GM19455 (cell line): ENCODE data around the gene VSTM2B.

ENCODE experiments used
- ATAC-seq: cut with Tn5 transposase; IDR thresholded peaks from one replicate; pipeline ENCODE4 v1.9.1; 2021; ENCODE audit not compliant: unreplicated experiment

VSTM2B gene

DNA sequence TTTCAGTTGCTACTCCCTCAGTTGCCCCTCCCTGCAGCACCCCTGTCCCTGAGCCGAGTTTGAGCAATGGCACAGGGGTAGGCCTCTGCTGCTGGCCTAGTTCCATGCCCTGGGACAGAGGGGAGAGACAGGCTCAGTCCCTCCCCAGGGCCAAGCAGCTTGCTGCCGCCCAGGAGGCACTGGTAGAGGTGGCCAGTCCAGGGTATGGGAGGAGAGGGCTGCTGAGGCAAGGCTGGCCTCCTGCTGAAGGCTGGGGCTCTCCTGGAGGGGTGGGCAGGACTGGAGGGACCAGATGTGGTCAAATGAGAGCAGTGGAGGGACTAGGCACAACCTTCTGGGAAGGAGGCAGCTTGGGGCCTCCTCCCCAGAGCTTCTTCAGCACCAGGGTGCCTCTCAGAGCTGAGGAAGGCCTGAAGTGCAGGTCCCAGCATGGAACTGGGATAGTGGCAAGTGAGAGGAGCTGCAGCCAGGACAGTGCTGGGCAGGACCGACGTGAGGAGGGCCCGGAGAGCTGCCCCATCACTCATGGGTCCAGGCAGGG lies 29.8 kb upstream of the VSTM2B start:
- ATAC-seq: no peak

DNA sequence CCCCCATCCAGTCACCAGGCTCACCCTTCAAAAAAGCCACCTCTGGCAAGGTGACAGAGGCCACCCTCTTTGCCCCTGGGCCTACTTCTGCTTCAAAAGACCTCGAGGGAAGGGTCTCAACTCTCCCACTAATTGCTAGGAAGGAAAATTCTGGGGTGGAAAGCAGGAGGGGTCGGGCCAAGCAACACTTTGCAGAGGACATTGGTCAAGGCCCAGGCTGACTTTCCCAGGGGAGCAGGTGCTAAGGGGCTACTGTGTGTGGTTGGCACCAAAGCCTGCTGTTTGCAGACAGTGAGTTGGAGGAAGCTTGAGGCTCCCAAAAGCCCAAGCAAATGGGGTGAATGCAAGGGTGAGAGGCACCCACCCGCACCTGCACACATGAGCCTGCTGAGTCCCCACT lies 28.6 kb upstream of the VSTM2B start:
- ATAC-seq: no peak

DNA sequence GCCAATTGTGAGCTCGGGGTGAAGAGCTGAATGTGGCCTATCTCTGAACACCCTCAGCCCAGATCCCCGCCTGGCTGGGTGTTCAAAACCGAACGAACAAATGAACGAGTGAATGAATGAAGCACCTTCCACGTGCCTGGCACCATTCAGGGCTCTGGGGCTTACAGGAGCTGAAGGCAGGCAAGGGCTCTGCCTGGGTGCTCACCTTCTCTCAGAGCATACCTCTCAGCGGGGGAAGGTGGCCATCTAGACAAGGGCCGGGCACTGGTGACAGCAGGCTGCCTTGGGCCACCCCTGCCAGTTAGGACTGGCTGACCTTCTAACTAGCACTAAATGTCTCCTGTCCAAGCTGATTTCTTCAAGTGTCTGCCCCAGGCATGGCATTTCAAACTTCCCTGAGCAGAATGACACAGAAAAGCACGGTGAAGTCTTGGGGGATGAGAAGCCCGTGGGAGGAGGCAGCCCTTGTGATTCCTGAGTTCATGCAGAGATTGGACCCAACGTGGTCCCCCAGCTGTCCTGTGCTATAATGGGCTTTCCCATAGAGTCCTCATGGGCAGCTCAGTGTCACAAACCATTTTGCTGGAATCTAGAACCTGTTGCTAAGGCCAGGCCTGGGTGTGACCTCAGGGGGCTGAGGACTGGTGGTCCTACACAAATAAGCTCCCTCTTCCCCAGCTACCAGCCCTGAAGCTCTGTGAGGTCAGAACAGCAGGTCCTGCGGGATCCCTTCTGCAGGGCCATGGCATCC lies 27.9 kb upstream of the VSTM2B start:
- ATAC-seq: no peak

DNA sequence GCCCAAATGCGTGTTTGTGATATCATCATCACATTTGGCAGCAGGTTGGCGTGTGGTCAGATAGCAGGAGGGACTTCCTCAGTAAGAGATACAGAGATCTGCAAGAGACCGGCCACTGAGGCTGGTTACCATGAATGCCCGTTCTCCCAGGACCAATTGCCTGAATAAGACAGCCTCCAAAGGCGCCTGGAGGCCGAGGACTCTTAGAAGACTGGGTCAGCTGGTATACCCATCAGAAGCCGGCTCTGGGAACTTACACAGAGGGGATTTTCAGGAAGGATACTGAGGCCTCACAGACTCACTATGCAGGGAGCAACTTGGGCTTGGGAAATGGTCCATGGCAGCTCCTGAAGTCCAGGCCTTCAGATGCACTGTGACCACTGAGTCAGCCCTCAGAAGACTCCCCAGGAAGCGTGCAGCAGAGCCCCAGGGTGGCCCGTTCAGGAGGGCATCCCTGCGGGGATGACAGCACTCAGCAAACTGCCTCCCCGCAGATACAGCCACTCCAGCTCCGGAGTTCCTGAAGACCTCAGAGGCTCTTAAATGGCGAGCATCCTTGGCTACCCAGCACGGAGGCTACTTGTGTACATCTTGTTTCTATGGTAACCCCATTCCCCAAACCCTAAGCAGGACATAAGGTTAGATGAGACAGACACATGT lies 26.4 kb upstream of the VSTM2B start:
- ATAC-seq: no peak

DNA sequence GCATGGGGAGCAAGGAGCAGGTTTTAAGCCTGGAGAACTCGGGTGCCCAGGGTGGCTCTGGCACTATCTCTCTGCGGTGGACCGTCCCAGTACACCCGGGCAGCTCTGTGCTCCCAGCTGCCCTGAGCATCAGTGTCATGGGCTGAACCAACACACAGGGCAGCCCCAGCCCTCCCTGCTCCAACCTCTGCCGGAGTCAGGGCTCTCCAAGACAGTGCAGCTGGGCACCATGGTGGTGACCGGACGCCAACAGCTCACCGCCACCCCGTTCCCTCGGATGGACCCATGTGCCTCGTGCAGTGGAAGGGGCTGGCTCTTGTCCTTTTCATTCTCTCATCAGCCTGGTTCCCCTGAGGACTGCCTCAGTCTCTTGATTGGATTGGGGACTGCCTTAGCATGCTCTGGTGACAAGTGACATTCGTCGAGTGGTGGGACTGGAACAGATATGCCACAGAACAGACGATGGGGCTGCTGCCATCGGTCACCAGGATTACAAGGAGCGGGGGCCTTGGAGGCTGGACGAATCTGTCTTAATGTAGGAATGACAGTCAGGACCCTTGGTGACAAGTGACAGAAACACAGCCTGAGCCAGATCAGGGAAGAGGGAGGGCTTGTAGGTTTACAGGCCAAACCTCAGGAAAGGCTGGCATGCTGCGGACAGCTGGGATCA lies 25.7 kb upstream of the VSTM2B start:
- no peak for ATAC-seq

DNA sequence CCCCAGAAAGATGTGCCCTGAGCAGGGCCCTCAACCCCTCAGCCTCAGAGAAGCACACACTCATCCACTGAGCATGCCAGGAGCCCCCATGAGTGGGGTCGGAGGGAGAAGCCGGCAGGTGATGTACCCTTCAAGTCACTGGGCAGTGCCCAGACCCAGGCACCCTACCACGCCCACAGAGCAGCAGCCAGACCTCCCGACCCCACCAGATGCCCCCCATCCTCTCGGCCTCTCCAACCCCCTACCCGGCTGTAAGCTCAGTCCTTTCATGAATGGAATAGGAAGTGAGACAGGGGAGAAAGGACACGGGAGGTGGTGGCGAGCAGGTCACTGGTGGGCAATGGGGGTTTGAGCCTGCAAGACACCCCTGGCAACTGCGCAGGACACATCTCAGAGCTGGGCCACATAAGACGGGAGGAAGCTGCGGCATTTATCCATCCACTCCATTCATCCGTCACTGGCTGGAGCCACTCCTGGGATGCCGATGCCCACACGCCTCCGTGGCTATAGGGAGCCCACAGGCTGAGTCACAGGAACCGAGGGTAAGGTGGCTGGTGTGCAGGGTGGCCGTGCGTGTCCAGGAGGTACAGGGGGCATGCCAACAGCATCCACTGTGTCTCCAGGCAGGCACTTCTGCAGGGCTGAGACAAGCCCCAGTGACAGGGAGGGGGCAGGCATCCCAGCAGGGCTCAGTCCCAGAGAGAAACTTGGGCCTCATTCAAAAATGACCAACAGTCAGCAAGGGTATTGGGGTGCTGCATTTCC lies 23.8 kb upstream of the VSTM2B start:
- no peak for ATAC-seq

DNA sequence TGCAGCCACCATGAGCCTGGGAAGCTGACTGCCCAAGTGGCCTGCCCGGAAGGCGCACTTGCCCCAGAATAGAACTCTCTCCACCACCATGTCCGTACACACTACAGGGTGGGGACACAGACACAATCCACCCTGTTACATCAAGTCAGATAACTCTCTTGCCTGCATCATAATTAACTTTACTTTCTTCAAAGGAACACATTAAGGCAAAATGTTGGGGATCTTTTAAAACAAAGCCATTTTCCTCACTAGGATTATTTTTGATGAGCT lies 23.3 kb upstream of the VSTM2B start:
- ATAC-seq: no peak

DNA sequence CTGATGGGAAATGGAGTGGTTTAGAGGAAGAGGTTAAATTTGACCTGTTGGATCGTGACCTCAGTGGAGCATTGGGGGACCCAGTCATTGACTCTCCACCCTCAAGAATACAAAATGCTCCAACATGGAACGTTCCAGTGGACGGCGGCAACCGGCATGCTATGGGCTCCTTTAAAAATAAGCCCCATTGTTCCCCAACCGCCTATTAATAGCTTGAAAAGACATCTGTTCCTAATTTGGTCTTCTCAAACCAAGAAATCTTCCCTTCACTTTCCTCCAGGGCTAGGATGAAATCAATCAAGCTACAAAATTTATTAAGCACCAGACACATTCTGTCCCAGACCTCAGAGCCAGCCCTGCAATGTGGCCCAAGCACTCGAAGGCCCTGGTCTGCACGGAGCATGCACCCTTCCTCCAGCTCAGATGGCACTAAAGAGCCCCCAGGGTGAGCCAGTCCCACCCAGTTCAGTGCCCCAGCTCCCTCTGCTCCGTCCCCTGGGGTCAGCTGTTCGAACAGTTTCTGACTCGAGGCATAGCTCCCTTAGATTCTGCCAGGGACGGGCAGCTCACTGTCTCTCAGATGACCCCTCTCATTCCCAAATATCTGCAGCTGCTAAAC lies 22.5 kb upstream of the VSTM2B start:
- ATAC-seq: no peak

DNA sequence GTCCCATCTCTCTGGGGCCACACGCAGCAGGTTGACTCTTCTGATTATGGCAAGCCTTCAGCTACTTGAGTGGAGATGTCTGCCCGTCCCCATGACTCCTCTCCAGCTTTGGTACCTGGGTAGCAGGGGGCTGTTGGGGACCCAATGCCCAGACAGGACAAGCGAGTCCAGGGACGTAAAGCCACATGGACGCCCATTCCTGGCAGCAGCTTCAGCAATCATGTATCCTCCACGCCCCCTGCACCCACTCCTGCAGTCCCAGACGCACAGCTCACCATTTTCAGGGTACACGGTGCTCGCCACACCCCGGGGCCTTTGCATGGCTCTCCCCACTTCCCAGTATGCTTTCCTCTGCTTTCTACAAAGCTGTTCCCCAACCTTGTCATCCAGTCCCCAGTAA lies 22.0 kb upstream of the VSTM2B start:
- no peak for ATAC-seq

DNA sequence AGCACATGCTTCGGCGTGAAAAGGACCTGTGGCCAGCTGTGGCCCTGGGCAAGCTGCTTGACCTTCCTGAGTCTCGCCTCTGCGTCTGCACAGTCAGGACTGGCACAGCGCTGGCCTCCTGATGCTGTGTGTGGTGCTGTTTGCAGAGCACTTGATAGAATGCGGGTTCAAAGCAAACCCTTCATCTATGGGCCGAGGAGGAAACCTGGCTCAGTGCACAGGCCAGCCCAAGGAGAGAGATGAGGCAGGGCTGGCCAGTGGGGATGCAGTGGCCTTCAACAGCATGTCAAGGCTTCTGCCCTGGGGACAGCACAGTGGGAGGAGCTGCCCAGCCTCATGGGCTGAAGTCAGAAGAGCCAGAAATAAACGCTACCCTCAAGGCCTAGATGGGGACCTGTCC lies 21.3 kb upstream of the VSTM2B start:
- no peak for ATAC-seq

DNA sequence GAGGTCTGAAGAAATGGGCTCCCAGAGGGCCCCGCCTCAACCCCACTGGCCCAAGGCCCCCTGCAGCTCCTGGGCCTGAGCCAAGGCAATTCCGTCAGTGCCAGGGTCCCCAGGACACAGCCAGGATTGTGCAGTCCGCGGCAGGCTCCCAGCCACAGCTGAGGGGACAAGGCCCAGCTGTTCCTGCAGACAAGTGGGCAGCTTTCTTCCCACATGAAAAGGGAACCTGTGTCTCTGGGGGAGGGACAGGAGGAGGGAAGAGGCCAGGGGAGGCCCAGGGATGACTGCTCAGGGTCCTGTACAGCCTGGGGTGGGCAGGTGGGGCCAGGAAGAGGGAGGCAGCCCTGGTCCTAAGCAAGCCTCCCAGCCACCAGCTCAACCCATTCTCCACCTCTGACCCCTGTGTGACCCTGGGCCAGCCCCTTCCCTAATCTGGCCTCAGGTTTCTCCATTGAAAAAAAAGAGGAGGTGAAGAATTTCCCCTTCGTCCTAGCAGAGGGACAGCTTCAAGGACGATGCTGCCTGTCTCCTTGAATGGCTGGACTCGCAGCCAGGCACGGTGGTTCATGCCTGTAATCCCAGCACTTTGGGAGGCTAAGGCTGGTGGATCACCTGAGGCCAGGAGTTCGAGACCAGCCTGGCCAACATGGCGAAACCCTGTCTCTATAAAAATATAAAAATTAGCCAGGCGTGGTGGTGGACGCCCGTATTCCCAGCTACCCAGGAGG lies 20.5 kb upstream of the VSTM2B start:
- no peak for ATAC-seq

DNA sequence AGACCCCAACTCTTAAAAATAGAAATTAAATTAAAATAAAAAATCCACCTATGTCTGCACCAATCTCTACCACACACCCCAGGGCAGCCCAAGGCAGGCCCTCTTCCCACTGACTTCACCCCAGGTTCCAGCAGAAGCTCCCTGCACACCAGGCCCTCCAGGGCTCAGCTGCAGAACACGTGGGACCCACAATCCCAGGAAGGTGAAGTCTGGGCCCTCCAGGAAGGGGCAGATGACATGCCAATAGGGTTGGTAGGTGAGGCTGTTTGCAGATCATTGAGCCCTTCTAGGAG lies 19.2 kb upstream of the VSTM2B start:
- no peak for ATAC-seq

DNA sequence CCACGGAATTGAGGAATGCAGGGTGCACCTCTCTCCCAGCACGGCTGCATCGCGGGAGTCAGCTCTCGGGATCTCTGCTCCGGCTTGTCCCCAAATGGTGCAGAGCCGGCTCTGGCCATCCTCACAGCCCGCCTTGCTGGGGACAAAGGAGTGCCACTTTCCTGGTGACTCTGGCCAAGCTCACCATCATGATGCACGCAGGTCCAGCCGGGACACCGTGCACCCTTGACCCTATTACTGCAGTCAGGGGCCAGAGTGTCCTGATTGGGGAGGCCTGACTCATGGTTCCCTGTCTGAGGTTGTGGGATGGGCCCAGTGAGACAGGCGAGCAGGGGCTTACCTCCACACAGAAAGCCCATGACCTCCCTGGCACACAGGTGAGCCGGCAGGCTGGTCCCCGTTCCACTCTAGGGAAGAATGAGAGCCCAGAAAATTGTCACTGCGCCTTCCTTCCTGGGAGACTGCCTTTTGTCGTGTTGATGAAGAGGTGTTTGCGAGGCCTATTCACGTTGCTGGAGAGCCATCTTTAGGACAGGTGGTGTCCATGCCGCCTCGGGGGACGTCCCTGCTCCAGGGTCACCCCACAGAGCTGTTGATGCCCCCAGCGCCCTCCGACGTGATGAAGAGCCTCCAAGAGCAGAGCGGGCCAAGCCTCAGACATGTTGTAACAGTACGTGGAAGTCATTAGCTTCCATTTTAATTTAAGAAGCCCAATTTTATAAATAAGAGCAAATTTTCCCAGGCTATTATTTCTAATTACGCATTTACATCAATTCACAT lies 18.5 kb upstream of the VSTM2B start:
- ATAC-seq: no peak

DNA sequence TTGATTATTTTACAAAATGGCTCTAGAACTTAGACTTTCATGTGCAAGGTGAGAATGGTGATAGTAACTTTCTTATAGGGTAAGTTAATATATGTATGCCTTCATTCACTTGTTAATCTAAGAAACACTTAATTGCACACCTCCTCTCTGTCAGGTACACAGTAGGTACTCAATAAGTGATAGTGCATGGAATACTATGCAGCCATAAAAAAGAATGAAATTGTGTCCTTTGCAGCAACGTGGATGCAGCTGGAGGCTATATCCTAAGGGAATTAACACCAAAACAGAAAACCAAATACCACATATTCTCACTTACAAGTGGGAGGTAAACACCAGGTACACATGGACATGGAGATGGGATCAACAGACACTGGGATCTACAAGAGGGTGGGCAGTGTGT lies 17.6 kb upstream of the VSTM2B start:
- no peak for ATAC-seq

DNA sequence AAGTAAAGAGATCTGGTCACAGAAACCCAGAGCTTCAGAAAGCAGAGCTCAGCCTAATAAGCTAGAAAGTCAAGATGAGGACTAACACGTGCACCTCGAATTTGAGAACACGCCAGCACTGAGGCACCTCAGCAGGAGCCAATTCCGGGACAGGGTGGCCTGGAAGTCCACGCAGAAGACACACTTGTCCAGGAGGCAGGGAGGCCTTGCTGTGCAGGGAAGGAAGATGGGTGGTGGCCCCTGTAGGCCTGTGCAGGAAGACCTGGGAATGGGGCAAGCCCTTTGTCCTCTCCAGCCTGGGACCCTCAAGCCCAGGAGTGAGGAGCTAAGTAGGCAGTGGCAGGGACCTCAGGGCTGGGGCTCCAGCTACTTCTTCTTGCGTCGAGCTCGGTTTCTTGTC lies 16.3 kb upstream of the VSTM2B start:
- ATAC-seq: no peak

DNA sequence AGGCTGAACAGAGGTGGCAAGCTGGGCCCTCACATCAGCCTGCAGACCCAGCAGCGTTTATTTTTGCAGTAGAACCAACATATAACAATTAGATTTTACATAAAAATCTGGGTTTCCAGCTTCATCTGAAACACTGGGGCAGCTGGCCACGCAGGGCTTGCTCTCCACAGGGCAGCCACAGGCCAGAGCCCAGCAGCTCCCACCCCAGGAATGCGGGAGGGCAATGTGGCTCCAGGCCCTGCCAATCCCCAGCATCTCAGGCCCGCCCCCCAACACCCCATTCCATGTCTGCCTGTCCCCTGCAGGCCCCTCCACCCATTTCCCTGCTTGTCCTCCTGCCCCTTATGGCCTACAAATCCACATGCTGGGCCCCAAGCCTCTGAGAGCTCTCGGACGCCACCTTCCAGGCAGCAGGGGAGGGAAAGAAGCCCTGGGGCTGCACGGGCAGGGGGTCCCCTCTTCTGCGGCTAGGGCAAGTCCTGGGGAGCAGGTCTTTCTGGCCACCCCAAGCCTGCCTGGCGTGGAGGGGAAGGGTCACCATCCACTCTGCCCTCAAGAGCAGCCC lies 15.0 kb upstream of the VSTM2B start:
- no peak for ATAC-seq

DNA sequence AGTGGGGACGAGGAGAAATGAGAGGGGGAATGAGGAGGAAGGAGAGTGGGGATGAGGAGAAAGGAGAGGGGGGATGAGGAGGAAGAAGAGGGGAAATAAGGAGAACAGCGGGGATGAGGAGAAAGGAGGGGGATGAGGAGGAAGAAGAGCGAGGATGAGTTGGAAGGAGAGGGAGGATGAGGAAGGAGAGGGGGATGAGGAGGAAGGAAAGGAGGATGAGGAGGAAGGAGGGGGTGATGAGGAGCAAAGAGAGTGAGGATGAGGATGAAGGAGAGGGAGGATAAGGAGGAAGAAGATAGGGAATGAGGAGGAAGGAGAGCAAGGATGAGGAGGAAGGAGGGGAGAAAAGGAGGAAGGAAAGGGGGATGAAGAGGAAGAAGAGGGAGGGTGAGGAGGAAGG lies 14.0 kb upstream of the VSTM2B start:
- ATAC-seq: no peak

DNA sequence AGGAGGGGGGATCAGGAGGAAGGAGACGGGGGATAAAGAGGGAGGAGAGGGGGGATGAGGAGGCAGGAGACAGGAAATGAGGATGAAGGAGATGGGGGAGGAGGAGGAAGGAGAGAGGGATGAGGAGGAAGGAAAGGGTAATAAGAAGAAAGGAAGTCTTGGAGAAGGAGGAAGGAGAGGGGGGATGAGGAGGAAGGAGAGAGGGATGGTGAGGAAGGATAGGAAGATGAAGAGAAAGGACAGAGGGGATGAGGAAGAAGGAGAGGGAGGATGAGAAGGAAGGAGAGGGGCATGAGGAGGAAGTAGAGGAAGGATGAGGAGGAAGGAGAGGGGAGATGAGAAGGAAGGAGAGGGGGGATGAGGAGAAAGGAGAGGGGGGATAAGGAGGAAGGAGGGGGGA lies 13.0 kb upstream of the VSTM2B start:
- ATAC-seq: no peak

DNA sequence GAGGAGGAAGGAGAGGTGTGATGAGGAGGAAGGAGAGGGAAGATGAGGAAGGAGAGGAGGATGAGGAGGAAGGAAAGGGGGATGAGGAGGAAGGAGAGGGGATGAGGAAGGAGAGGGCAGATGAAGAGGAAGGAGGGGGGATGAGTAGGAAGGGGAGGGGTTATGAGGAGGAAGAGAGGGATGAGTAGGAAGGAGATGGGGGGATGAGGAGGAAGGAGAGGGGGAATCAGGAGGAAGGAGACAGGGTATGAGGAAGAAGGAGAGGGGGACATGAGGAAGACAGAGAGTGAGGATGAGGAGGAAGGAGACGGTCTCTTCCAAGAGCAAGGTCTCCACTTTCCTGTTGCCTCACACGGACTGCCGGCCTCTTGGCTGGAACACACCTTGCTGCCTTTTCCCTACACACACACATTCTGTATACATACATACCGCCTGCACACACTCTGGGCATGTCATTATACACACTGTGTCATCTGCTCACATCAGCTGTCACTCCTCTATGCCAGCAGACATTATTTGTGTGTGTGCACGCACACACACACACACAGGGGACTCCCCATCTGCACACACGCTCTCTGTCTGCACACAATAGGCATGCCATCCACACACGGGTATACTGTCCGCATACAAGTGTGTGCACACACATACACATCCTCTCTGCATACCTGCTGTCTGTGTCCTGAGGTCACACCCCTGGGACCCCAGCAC lies 11.1 kb upstream of the VSTM2B start:
- no peak for ATAC-seq
